Activated CD8-positive, alpha-beta memory T cell treated with anti-CD3 and anti-CD28 coated beads for 24 hours (primary cell): ENCODE measurements around the gene TNFRSF14.
"Not testable (repeated sequence)": the region's sequence is repeated elsewhere in the genome, so short reads cannot be mapped to it uniquely, and the experiment has no call there.

Source experiments
- DNase-seq: peaks from one replicate; pipeline ENCODE4 v3.0.0-alpha.2; 2020

TNFRSF14 gene

DNA sequence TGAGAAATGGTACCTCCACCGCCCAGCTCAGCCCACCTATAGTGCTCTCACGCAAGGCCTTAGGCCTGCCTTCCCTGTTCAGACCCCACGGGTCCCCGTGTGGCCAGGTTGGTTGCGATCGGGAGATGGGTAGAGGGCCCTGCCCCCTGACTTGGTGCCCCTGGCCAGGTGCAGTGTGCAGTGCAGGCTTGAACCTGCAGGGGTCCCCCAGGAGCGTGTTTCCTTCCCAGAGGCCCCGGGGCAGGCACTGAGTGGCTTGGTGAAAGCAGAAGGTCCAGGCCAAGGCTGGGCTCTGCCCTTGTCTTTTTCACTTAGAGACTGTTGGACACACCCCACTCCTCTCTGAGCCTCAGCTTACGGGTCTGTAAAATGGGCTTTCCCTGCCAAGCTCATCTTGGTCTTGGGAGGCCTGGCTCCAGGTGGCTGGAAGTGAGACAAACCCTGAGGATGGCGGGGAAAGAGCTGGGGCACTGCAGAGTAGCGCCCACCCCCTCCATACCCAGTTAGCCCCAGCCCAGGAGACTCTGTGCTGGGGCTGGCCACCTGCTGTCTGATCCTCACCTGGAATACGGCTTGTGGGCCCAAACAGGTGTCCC lies 16.8 kb upstream of the TNFRSF14 start:
- peak; percentile 73 for DNase-seq

DNA sequence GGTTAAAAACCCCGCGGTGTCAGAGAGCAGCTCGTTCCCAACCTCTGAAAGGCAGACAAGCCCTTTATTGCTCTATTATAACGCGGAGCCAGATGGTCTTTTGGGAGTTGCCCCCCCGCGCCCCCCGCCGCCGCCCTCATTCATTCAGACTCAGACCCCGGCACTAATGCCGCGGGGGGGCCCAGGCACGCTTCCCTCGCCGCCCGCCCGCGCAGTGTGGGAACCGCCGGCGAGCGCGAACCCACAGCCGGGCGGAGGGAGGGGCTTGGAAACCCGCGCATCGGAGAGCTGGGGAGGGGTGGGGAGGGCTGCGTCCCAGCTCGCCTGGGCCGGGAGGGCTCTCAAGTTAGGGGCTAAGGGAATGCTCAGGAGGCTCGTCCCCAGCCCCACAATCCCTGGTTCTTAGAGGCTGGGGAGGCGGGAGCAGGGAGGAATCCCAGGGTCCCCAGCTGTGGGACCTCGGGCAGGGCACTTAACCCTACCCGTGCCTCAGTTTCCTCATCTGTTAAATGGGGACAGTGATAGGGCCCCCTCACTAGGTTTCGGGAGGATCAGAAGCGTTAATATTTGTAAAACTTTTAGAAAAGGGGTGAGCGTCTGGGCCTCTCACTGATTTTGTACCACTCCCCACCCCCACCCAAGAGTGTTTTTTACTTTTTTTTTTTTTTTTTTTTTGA lies 15.2 kb upstream of the TNFRSF14 start:
- DNase-seq = peak; percentile 65

DNA sequence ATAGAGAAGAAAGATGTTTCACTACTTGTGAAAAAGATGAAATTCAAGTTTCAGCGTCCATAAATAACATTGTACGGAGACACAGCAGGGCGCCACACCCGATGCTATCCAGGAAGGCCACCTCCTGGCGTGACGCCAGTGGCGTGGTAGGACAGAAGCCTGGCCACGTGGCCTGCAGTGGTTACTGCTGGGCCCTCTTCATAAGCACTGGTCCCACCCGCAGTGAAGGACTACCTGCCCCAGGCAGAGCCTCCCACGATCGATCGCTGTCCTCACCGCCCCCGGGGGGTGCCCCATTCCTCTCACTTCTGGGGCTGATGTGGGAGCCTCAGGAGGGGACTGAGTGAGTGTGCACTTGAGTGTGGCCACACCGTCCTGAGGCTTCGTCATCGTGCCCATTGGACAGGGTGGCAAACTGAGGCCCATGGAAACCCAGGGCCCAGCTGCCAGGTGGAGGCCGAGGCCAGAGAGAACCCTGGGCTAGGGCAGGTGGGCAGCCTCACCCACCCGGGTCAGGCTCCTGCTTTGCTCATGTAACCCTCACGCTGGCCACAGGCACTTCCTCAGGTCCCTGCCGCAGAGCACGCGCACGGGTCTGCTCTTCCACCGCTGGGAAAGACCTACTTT lies 14.4 kb upstream of the TNFRSF14 start:
- no peak for DNase-seq

DNA sequence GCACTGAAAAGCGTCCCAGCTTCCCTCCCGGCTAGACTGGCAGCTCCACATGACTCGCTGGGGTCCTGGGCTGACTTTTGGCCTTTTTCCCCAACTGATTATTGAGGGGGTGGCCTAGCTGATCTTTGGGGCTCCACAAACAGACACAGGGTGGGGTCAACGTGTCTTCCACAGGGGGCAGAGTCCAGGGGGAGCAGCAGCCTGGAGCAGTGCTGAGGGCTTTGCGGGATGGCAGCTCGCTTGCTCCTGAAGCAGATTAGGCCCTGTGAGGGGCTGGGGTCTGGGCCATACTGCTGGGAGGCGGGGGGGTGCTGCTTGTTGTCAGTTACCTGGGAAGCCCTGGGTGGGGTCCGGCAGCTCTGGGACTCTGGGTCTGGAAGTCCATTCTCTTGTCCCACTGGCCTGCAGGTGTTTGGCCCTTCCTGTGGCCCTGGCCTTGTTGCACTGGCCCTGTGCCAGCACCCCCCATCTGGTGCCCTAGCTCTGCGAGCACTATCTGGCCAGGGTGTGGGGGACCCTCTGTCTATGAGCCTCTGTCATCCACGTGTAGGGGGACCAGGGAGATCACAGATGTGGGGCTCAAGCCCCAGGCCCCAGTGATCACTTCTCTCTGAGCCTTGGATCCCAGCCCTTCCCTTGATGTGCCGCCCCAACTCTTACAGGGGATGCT lies 13.8 kb upstream of the TNFRSF14 start:
- peak; percentile 62 for DNase-seq

DNA sequence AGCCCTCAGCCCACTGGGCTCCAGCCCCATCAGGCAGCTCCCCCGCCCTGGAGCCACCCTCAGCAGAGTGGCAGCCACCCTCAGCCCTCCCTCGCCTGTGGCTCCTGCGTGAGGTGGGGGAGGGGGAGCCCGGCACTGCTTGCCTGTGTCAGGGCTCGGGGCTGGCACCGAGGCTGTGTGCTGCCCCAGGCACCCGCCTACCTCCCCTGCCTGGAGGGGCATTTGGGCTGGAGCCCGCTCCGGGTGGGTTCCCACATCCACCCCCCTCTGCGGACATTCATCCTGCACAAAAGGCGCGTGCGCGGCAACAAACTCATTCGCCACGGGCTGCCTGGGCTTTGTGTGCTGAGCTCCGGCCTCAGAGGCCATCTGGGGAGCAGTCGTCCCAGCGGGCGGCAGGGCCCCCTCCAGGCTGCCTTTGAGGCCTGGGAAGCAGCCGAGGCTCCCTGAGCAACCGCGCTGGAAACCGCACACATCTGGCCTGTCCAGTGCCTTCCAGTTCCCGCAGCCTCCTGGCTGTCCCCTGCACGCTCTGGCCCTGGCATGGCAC lies 12.6 kb upstream of the TNFRSF14 start:
- peak; percentile 74 for DNase-seq

DNA sequence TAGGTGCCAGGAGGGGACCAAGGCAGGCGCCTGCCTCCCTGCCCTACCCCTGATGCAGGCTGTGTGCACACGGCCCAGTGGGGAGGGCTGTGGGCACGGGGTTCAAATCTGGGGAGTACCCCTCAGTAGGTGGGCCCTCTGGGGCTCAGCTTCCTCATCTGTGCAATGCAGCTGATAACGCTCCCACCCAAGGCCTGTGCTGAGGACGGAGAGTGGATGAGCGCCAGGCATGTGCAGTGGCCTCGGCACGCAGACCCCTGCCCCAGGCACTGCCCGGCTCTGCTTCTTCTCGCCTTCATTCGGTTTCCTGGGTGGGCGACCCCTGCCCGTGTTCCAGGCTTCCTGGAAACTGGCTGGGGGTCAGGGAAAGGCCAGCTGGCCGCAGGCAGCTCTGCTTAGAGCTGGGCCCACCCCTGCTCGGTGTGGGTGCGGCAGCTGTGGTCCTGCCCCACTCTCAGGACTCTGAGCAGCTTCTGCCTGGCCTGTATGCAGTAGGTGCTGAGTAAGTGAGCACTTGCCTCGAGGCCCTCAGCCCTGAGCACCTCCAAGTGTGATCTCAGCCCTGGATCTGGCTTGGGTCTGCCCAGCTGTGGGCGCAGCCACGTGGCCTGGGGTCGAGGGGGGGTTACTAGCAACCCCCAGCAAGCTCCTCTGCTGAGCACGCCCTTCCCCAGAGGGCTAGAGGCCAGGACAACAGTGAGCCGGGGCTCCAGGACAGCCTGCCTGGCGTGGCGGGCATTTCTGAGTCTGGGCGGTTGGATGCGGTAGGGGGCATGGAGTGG lies 11.9 kb upstream of the TNFRSF14 start:
- DNase-seq = no peak

DNA sequence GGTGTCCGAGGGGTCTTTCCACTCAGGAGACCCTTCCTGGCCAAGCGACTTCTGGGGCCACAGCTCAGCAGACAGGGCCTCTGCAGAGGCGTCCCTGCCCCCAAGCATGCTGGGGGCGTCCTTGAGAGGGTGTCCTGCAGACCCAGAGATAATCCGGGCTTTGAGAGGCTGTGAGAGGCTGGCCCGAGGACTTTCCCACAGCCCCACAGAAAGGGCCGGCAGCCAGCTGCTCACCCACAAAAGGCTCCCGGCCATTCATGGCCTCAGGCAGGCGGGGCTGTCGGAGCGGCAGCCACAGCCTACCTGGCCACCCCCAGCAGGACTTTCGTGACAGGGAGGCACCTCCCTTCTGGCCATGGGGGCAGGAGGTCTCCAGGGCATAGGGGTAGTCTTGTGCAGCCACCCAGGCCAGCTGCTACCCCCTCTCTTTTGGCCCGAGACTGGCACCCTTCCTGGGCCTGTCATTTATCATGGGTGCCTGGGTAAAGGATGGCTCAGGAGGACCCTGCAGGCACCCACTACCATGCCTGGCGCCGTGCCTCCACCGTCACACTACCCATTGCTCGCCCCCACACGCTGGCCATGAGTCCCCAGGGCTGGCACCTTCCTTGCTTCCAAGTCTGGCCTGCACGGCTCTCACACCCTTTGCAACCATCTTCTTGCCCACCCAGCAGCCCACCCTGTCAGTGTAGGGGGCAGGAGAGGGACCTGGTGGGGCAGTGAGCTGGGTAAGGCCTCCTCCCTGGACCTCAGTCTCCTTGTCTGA lies 11.1 kb upstream of the TNFRSF14 start:
- no peak for DNase-seq

DNA sequence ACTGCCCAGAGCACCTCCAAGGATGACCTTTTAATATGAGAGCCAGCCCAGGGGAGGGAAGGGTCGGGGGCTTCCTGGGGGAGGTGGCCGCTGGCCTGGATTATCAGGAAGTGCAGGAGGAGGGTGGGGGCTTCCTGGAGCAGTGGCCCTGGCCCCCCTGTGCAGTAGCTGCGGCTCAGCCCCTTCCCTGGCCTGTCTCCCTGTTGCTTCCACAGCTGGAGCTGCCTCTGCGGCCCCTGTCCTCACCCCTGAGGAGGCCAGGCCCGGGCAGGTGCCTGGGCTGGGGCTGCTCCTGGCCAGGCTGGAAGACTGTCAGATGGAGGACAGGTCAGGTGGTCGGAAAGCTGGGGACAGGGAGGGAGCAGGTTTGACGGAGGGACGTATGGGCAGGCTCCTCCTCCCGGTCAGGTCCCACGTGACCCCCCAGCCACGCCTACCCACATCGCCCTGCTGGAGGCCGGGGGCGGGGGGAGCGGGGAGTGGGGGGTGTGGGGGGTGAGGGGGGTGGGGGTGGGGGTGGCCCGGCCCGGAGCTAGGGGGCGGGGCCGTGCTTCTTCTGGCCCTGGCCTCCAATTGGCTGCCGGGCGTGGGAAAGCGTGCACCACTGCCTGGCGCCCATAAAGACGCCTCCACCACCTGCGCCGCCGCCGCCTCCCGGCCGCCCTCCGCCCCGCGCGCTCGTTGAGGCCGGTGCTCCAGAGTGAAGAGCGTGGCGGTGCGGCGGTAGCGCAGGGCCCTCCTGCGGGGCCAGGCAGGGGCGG lies 10.2 kb upstream of the TNFRSF14 start:
- peak; percentile 90 for DNase-seq

DNA sequence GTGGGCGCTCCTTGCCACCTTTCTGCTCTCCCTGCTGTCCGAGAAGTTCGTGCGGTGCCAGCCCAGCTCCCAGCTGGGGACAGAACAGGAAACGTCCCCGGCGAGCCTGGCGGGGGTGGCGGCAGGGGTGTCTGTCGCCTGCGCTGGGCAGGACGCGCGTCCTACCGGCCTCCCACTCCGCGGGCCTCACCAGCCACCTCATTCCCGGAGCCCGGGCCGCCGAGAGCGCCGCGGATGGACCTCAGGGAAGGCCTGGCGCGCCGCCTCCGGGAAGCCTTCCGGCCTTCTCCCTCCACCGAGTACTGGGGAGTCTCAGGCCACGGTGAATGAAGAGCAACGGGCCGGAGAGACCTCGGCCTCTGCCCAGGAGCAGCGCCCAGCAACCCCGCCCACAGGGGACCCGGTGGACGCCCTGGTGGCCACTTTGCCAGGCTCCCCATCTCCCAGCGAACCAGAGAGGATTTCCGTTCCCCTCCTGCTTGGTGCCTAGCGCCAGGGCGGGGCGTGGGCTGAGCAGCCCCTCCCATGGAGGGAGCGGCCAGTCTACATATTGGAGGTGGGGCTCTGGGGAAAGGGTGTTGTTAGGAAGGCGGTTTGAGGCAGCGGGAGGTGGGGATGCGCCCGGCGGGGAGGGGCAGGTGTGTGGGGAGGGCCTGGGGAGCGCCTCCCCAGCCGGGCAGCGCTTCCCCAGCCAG lies 9.5 kb upstream of the TNFRSF14 start:
- peak; percentile 88 for DNase-seq

DNA sequence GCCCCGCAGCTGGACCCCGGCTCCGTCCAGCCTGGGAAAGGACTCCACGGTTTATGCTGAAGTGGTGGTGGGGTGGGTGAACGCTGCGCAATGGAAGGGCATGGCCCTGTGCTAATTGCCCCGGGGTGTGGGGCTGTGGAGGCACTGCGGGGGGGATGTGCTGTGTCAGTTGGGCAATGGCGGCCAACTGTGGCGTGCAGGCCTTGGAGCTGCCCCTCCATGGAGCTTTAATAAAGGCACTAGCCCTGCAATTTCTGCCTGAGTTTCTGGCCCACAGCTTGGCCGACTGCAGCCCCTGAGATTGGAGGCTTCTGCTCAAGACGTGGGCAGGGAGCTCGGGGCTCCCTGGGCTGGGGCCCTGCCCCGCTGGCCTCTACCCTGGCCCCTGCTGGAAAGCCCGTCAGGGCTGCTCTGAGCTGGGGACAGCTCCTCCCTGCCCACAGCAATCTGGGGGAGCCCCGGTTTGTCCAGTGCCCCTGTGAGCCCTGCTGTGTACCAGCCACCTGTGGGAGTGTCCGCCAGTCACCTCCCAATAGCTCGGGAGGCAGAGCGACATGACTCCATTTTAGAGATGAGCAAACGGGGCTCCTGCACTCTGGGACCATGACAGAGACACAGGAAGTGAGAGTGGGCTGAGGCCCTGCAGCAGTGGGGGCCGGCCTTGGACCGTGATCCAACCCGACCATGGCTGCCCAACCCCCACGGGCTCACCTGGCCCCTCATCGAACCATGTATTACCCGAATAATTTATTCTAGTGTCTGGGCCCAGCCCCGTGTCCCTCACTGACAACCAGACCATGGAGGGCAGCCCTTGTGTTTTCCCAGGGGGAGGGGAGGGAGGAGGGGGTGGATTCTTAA lies 8.7 kb upstream of the TNFRSF14 start:
- DNase-seq = no peak

DNA sequence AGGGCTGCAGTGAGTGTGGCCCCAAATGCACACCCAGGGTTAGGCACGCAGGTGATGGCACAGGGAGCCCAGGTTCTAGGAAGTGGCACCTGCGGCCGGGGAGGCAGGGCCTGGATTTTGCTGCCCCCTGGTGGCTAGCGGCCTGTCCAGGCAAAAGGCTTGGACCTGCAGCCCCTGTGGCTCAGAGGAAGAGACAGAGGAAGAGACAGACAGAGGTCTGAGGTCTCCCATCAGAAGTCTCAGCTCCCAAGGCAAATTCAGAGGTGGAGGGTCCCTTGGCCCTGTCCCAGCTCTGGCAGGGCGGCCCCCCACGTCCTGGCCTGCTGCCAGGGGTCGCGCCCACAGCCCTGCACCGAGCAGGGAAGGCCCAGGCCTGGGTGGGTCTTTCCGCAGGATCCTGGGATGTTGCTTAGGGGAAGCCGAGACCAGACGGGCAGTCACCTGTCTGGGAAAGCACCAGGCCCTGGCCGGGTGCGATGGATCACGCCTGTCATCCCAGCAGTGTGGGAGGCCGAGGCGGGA lies 8.0 kb upstream of the TNFRSF14 start:
- DNase-seq = peak; percentile 95

DNA sequence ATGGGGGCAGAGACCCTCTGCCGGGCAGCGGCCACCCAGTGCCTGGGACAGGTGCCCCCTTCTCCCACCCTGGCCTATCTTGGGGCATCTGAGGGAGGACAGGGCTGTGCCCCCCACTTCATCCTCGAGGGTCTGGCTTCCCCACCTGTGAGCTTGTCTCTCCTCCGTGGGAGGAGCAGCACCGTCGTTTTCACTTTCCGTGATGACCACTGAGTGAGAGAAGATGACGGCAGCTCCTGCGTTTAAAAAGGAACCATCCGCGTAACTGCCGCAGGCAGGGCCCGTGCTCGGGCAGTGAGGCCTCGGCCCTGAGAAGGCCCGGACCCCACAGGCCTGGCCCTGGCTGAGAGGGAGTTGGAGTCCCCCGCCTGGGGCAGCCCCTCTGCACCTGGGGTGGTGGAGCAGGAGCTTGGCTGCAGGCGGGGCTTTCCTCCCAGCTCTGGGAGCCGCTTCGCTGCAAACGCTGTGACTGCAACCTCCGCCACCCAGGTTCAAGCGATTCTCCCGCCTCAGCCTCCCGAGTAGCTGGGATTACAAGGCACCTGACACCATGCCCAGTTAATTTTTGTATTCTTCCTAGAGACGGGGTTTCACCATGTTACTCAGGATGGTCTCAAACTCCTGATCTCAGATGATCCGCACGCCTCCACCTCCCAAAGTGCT lies 6.7 kb upstream of the TNFRSF14 start:
- DNase-seq = not testable (repeated sequence)

DNA sequence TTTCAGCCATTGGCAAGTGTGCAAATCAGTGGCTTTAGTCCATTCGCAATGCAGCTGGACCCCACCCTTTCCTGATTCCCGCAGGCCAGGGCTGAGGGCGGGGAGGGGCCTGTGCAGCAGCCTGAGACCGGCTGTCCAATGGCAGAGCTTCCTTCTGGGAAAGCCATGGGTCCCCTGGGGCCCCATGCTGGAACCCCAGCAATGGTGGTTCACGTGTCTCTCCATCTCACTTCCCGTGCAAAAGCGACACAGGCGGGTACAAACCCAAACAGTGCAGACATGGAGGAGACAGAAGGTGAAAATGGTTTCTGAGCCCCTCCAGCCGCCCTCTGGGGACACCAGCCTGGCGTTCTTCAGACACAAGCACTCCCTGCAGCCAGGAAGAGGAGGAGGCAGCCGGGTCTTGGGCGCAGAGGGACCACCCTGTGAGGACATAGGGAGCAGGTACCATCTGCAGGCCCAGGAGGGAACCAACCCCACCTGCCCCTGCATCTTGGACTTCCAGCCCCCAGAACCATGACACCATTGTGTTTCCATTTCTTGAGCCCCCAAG lies 5.8 kb upstream of the TNFRSF14 start:
- not testable (repeated sequence) for DNase-seq

DNA sequence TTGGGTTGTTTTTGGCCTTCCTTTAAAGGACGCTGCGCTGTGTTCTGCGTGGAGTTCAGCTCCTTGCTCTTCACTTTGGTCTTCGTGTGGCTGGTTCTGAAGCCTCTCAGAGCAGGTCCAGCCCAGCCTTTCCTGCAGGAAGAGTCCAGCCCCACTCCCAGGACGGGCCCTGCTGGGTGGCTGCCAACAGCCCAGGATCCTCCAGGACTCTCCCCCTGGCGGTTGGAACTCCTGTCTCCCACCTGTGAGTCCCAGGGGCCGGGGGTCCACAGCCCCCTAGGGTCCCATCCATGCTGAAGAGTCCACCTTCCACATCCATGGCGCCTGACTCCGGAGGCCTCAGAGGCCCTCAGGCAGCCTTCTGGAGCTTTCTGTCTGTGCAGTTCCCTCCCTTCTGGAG lies 4.6 kb upstream of the TNFRSF14 start:
- DNase-seq = not testable (repeated sequence)

DNA sequence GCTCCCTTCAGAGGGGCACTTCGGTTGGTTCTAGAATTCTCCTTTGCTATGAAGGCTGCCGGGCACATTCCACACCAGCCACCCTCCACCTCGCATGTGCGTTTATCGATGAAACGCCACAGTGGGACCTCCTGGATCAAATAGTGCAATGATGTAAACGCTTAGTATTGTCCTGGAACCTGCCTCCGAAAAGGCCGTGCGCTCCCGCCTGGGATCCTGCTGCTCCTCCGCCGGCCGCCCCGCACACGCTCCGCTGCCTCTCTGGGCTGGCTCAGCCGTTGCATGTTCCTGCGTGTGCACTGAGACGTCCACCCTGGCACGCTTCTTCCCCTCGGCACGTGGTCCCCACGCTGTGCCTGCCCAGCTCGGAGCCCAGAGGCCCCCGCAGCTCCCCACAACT lies 4.0 kb upstream of the TNFRSF14 start:
- no peak for DNase-seq

DNA sequence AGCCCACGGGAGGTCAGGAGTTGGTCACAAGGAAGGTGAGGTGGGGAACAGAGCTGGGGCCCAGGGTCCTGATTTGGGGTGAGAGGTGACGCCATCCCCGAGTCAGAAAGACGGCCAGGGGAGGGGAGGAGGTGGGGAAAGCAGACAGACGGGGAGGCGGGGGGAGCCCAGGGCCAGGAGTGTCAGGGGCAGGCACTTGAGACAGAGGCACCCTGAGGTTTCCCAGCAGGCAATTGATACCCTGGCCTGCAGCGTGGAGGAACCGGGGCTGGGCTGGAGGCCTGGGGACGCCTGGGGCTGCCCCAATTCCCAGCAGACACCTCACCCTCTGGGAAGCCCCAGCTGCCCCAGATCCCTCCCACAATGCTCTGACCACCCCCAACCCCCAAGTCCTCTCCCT lies 3.1 kb upstream of the TNFRSF14 start:
- not testable (repeated sequence) for DNase-seq

DNA sequence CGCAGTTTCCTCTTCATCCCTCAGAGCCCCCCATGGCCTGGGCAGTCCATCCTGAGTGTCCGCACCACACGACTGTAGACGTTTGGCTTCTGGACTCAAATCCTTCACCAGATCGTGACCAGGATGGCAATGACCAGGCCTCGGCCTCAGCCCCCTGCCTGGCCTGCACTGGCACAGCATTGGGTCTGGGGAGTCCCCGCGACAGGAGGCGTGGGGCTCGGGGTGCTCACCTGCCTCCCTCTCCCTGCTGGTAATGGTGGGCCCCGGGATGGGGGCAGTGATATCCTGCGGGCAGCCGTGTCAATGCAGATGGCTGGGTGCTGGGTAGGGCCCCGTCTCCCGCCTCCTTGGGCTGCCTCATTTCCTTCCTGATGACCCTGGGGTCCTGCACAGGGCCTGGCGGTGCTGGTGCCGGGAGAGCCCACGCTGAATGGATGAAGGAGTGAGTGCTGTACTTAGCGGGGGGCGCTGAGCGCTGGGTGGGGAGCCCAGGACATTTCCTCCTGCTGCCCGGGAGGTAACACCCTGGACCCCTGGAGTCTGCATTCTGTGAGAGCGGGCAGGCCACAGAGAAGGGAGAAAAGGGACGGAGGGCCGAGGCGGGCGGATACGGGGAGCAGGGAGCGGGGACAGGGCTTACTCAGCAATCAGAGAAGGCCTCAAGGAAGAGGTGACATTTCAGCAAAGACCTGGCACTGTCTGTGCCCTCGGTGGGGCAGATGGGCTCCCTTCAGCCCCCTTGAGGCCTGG lies 2.1 kb upstream of the TNFRSF14 start:
- DNase-seq = no peak
